GM13977 (cell line): ENCODE results near the gene MYL4.
"Not testable (repeated sequence)": the region's sequence is repeated elsewhere in the genome, so short reads cannot be mapped to it uniquely, and the experiment has no call there.

Source experiments
- DNase-seq: peaks from one replicate; pipeline ENCODE4 v3.0.0; 2012; ENCODE audit warnings: low spot score
- in situ Hi-C: fragments of 300-500 bp; cut with MboI; formaldehyde crosslinking; loops from one replicate; pipeline ENCODE4 v1.12.0; 2022; ENCODE audit warnings: low sequenced_read_pairs, low pct_unique_long_range_greater_than_20kb, mixed read lengths, inconsistent platforms; ENCODE audit not compliant: unreplicated experiment
- TF ChIP-seq, protein P1 (sequence below): IDR thresholded peaks from 2 replicates; pipeline ENCODE4 v1.5.1; 2012; ENCODE audit warnings: mild to moderate bottlenecking, control low read depth; ENCODE audit not compliant: insufficient read depth; ENCODE audit errors: extremely low read depth, missing control alignments

Gene MYL4

DNA sequence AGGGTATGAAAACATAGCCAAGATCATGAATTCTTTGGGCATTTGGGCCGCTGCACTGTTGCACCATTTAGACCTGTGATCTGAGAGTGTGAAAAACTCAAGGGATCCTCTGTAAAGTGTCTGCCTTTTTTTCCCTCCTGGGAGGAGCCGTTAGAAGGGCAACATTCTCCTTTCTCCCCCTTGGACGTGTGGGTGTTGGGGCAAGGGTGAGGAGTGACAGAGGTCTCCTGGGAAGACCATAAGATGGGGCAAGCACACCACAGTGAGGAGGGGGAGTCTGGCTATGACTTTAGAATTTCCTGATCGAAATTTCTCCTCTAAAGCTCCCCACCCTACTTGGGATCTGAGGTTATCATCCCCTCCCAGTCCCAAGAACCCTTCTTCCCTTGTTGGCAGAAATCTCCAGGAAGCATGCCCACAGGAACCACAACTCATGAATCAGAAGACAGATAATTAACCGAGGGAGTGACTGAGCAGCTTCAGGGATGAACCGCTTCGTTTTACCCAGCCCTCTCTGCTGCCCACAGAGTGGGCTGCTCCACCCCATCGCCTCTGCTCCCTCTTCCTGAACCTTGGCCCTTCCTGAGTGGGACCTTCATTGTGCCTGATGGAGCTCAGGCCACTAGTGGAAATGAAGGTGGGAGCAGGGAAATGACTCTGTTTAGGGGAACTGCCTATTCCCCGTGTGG lies 48.6 kb downstream of the MYL4 start:
- TF ChIP-seq, protein P1, sequence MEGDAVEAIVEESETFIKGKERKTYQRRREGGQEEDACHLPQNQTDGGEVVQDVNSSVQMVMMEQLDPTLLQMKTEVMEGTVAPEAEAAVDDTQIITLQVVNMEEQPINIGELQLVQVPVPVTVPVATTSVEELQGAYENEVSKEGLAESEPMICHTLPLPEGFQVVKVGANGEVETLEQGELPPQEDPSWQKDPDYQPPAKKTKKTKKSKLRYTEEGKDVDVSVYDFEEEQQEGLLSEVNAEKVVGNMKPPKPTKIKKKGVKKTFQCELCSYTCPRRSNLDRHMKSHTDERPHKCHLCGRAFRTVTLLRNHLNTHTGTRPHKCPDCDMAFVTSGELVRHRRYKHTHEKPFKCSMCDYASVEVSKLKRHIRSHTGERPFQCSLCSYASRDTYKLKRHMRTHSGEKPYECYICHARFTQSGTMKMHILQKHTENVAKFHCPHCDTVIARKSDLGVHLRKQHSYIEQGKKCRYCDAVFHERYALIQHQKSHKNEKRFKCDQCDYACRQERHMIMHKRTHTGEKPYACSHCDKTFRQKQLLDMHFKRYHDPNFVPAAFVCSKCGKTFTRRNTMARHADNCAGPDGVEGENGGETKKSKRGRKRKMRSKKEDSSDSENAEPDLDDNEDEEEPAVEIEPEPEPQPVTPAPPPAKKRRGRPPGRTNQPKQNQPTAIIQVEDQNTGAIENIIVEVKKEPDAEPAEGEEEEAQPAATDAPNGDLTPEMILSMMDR: no peak
- in situ Hi-C loops: no loop called here

DNA sequence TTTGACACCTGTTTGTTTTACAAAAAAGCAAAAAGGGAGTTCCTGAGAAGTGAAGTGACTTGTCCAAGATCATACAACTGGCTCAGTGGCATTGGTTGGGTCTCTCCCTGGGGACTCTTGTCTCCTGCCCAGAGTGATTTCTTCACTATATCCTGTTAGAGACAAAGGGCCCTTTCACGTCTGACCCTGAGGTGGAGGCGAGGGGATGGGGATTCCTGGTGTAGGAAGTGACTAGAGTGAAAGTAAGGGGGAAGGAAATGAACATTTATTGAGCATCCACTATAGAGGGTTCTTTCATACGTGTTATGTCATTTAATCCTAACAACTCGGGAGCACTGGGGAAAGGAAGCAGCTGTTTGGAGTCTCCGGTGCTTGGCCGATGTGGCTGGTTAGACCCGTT lies 53.4 kb downstream of the MYL4 start:
- in situ Hi-C loops: no loop called here
- DNase-seq: no peak
- TF ChIP-seq, protein P1: no peak

More for the DNA sequence above, 48.6 kb downstream of the MYL4 start:
- DNase-seq: no peak

GRCh38 chr17:47264166-47264565 lies 55.0 kb downstream of the MYL4 start:
- no peak for DNase-seq
- TF ChIP-seq, protein P1: no peak
- in situ Hi-C loops: no loop called here

GRCh38 chr17:47265983-47266541 lies 56.9 kb downstream of the MYL4 start:
- TF ChIP-seq, protein P1: no peak
- DNase-seq: no peak
- in situ Hi-C loops: no loop called here

GRCh38 chr17:47266782-47267181 lies 57.6 kb downstream of the MYL4 start:
- DNase-seq: no peak
- in situ Hi-C loops: no loop called here
- TF ChIP-seq, protein P1: no peak

DNA sequence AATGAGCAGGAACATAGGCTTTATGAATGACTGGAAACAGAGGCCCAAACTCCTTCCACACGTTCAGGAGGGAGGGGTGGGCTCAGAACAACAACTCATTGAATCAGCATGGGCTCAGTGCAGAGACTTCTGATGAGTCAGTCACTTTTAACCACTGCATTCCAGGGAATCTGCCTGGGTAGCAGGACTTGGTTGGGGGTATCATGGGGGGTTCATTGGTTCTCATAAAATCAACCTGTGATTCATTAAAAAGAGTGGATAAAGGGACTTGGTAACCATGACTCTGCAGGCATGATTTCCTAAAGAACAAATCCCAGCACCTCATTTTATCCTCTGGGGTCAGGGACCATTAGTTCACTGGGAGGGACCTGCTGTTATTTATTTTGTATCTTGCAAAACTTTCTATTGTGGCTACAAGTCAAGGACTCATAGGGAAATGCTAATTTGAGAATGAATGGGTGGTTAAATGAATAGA lies 58.2 kb downstream of the MYL4 start:
- in situ Hi-C loops: no loop called here
- TF ChIP-seq, protein P1: no peak
- DNase-seq: no peak

- DNase-seq, in situ Hi-C loops: not testable (repeated sequence)
Observed at GRCh38 chr17:47268964-47269363, 59.8 kb downstream of the MYL4 start.

DNA sequence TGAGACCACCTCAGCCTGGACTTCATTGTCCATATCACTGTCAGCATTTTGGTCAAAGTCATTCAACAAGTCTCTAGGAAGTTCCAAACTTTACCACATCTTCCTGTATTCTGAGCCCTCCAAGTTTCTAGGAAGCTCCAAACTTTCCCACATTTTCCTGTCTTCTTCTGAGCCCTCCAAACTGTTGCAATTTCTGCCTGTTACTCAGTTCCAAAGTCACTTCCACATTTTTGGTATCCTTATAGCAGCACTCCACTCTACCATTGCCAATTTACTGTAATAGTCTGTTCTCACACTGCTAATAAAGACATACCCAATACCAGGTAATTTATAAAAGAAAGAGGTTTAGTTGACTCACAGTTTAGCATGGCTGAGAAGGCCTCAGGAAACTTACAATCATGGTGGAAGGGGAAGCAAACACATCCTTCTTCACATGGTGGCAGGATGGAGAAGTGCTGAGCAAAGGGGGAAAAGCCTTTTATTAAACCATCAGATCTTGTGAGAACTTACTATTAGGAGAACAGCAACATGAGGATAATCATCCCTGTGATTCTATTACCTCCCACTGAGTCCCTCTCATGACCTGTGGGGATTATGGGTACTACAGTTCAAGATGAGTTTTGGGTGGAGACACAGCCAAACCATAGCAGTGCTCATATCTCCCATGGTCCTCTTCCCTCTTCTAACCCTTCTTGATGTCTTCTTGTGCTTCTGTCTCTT lies 60.6 kb downstream of the MYL4 start:
- DNase-seq, in situ Hi-C loops: not testable (repeated sequence)
